Measurements from ENCODE around the gene SYNGR3.
"Not testable (repeated sequence)": the region's sequence is repeated elsewhere in the genome, so short reads cannot be mapped to it uniquely, and the experiment has no call there.

SYNGR3 gene

GRCh38 chr16:1959269-1960039 is 30.3 kb upstream of the SYNGR3 start, which contains the start of gene NDUFB10:
TSS of gene NDUFB10 (plus strand) at chr16:1959538. CDS start at chr16:1959625, 87 bp downstream.
- DNase-seq (ENCODE audit: low spot score): peak; percentile 87

GRCh38 chr16:1960665-1961630 is 28.8 kb upstream of the SYNGR3 start:
- DNase-seq (ENCODE audit: low spot score): peak; percentile 72

DNA sequence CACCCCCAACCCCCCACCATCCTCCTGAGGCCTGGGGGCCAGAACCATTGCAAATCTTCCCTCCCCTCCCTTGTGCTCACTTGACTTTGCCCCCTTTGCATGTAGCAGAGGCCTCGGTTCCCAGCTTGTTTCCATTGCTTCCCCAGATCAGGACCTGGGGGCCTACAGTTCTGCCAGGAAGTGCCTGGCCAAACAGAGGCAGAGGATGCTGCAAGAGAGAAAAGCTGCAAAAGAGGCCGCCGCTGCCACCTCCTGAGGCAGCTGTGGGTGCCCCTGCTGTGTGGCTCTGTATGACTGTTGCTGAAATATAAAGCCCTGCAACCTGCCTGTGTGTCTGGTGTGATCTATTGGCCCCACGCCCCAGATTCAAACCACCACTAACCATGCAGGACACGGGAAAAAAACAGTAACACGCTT is 28.1 kb upstream of the SYNGR3 start:
- no peak for DNase-seq (ENCODE audit: low spot score)

DNA sequence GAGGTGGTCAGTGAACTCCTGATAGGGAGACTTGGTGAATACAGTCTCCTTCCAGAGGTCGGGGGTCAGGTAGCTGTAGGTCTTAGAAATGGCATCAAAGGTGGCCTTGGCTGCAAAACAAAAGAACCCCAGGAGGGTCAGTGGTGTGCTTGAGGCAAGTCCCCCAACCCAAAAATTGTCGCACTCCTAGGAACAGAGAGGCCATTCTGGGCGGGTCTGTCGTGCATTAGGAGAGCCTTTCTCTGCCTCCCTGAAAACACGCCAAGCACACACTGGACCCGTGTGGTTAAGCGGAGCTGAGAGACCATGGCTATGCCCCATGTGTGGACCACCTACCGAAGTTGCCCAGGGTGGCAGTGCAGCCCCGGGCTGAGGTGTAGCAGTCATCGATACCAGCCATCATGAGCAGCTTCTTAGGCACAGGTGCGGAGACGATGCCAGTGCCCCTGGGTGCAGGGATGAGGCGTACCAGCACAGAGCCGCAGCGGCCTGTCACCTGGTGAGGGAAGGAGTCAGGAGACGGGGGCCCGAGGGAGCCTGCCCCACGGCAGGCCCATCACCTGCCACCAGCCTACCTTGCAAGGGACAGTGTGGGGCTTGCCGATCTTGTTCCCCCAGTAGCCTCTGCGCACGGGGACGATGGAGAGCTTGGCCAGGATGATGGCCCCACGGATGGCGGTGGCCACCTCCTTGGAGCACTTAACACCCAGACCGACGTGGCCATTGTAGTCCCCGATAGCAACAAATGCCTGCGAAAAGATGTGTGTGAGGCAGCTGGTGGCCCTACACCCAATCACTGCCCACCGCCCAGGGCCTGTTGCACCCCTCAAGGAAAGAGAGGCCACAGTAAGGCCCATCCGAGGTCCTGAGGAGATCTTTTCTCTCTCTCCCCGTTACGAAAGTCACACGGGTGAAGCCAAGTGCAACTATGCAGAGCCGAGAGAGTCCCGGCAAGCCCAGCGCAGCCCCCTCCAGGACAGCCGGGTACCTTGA is 27.3 kb upstream of the SYNGR3 start:
- DNase-seq (ENCODE audit: low spot score): not testable (repeated sequence)

DNA sequence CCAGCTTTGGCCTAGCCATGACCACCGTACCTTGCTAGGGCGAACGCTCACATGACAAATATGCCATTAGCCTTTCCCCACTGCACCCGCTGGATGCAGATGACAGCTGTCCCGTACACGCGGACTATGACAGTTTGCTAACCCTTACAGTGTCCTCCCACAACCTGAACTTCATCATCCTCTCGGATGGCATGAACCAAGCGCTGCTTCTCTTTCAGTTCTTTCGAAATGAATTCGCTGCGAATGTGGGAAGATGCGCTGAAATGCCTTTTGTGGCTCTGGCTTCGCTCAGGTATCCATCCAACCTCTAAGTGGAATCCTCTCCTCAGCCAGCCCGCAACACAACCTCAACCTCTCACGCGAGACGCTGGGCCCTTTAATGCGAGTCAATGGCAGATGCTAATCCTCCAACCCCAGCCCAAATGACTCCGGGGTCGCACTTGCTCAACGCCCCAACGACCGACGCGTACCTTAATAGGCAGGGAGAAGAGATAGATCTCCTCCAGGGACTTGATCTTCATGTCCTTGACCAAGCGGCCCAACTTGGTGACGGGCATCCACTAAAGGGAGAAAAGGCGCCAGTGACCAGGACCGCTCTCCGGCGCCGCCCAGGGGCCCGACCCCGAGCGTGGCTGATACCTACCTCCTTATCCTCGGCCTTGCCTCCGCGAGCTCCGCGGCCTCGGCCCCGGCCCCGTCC is 25.8 kb upstream of the SYNGR3 start:
- DNase-seq (ENCODE audit: low spot score): no peak

GRCh38 chr16:1964506-1965395 is 25.0 kb upstream of the SYNGR3 start, which contains the start of gene RPS2:
TSS of gene RPS2 (minus strand) at chr16:1964826. CDS start at chr16:1964625, 201 bp downstream.
- DNase-seq (ENCODE audit: low spot score): peak; percentile 98

- DNase-seq (ENCODE audit: low spot score): no peak
These were observed 24.3 kb upstream of the SYNGR3 start for GRCh38 chr16:1965396-1966001.

- no peak for DNase-seq (ENCODE audit: low spot score)
These were observed 23.3 kb upstream of the SYNGR3 start, which contains the start of gene RNF151 for GRCh38 chr16:1966460-1966859. TSS of gene RNF151 (plus strand) at chr16:1966856. CDS start at chr16:1966882, 26 bp downstream.

GRCh38 chr16:1968146-1968953 is 21.4 kb upstream of the SYNGR3 start:
- DNase-seq (ENCODE audit: low spot score): no peak

DNA sequence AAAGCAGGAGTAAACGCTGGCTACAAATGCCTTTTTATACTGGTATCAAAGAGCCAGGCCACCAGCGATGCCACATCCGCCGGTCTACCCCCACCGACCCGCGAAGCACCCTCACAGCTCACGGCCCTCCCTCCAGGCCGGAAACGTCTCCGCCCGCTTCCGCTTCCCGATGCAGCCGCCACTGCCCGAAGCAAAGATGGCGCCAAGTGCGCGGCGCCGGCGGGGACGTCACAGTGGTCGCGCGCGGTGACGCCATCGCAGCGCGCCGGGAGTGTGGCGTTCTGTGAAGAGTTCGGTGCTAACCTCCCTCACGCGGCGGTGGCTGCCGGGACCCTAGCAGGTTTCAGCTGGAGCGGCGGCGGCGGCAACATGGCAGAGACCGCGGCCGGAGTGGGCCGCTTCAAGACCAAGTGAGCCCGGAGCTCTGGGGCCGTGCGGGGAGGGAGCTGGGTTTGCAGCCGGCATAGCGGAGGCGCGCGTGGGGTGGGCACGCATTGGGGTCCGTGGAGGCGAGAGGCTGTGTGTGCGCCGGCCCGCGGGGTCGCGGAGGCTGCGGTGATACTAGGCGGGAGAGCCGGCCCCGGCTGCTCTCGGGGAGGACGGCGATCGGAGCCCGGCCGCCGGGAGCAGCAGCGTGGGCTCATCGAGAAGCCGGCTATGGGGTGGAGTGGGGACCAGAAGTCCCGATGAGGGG is 17.8 kb upstream of the SYNGR3 start, which contains the start of gene TBL3:
TSS of gene TBL3 (plus strand) at position 258 of the 694 bp plus-strand sequence. CDS start at position 370, 112 bp downstream.
- peak; percentile 93 for DNase-seq (ENCODE audit: low spot score)

GRCh38 chr16:1972490-1972877 is 17.3 kb upstream of the SYNGR3 start:
- DNase-seq (ENCODE audit: low spot score): no peak

DNA sequence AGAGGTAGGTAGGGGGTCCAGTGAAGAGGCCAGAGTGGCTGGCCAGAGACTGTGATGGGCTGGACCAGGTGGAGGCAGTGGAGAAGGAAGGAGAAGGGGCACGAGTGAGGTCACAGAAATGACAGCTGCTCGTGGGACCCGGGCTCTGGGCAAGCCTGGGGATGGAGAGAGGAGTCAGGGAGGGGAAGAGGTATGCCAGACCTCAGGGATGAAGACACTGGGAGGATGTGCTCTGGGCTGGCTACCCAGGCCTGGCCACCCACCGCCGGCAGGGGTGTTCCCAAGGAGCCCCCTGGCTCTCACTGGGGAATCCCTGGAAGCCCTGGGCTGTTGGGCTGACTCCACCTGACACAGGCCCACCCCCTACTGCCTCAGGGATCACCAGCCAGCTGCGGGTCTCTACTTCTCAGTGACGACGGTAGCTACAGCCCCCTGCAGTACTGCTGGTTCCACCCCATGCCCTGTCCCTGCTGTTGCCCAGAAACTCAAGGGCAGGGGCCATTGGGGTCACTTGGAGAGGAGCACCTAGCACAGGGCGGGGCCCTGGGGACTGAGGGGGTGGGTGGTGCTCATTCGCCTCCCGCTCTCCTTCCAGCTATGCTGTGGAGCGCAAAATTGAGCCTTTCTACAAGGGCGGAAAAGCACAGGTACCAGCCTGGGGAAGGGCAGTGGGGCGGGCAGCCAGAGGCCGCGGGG is 16.2 kb upstream of the SYNGR3 start:
- no peak for DNase-seq (ENCODE audit: low spot score)

- no peak for DNase-seq (ENCODE audit: low spot score)
These were observed 15.4 kb upstream of the SYNGR3 start for GRCh38 chr16:1974157-1975070.

DNA sequence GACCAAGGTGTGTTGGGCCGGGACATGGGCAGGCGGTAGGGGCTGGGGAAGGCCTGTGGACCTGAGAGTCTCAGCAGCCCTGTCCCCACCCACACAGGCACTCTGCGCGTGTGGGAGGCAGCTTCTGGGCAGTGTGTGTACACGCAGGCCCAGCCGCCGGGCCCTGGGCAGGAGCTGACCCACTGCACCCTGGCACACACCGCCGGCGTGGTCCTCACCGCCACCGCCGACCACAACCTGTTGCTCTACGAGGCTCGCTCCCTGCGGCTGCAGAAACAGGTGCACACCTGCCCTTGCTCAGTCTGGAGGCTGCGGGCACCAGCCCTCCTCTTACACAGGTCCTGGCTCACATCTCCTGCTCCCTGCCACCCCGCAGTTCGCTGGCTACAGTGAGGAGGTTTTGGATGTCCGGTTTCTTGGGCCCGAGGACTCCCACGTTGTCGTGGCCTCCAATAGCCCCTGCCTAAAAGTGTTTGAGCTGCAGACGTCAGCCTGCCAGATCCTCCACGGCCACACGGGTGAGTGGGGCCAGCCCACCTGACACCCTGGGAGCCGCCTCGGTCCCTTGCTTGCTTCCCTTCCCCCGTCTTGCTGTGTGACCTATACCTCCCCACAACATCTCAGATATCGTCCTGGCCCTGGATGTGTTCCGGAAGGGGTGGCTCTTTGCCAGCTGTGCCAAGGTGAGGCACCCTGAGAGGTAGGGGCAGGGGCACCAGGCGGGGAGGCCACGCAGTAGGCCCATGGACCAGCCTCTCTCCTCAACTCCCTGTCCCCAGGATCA is 14.1 kb upstream of the SYNGR3 start:
- DNase-seq (ENCODE audit: low spot score): no peak

GRCh38 chr16:1976216-1976520 is 13.6 kb upstream of the SYNGR3 start:
- no peak for DNase-seq (ENCODE audit: low spot score)

All from SW480 (cell line).